ENCODE results near the gene APP. TPM values are rescaled to one million over a fixed set of nuclear protein-coding genes. Genes with fewer than 3 reads are reported as not detected.

The APP gene
- total RNA-seq, 1 donor from 2014 or later: 674 TPM

DNA sequence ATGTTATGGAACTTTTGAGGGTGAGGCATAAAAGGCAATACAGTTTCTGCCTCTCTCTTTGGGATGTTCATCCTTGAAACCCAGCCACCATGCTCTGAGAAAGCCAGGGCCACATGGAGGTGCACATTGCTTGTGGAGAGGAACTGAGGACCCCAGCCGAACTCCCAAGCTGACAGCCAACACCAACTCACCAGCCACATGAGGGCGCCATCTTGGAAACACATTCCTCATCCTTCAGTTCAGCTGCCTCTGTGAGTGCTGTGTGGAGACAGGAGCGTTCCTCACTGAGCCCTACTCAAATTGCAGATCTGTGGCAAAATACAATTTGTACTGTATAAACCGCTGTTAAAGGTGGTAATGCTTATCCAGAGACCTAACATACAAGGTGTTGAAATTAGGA is 298.3 kb downstream of the APP start:
- no peak for DNase-seq (ENCODE audit: low spot score)

DNA sequence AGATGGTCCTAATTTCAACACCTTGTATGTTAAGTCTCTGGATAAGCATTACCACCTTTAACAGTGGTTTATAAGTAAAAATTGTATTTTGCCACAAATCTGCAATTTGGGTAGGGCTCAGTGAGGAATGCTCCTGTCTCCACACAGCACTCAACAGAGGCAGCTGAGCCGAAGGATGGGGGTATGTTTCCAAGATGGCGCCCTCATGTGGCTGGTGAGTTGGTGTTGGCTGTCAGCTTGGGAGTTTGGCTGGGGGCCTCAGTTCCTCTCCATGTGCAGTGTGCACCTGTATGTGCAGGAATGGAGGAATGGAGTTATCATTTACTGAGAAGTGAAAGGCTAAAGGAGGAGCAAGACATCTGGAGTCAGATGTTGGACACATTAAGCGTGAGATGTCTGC is 299.0 kb downstream of the APP start:
- DNase-seq (ENCODE audit: low spot score): no peak

DNA sequence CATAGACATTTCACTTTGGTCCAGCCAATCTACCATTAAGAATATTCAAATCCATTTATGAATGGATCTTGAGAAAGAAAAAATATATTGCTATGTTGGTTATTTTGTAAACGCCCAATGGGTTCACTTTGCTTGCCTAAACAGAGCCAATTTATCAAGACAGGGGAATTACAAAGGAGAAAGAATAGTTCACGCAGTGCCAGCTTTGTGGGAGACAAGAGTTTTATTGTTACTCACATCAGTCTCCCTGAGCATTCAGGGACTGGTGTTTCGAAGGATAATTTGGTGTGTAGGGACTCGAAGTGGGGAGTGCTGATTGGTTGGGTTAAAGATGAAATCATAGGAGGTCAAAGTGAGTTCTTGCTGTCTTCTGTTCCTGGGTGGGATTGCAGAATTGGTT is 300.5 kb downstream of the APP start:
- no peak for DNase-seq (ENCODE audit: low spot score)

DNA sequence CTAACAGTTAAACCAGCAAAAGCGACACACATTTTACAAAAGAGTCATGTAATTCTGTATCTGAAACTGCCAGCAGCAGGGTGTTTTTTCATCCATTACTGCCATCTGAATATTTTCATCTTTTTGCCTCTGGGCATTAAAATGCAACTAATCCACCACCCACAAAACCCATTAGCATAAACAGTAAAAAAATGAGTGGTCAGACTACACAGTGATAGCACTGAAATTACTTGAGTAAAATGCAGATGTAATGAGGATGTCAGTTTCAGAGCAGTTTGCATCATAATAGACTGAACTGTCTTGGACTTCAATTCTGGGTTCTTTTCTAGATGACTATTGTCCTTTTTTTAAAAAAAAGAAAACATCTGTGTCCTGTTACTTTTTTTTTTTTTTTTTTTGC is 303.5 kb downstream of the APP start:
- DNase-seq (ENCODE audit: low spot score): no peak

DNA sequence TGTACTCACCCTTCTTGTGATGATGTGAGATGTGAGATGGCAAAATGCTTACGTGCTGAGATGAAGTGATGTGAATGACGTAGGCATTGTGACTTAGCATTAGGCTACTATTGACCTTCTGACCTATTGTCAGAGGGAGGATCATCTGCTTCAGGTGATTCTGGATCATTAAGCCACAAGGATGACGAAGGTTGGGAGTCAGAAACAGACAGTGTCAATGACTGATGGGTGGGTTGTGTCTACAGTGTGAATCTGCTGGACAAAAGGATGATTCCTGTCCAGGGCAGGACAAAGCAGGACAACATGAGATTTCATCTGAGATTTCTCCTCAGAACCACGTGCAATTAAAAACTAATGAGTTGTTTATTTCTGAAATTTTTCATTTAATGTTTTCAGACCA is 306.8 kb downstream of the APP start:
- no peak for DNase-seq (ENCODE audit: low spot score)

DNA sequence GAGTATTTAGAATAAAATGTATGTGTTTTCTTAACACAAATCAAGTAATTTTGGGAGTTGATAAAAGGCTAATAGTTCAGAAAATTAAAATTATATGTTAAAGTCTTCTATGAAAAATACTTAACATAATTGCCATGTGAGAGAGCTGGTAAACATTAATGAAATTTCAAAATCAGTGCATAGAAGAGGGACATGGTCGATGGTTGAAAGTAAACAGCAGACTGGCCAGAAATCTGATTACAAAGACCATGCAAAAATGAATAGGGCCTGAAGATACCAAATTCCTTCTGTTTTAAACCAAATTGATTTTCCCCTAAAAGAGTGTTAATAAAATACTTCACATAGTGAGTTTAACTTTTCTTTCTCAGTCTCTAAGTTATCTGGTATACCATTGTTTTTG is 307.5 kb downstream of the APP start:
- no peak for DNase-seq (ENCODE audit: low spot score)

DNA sequence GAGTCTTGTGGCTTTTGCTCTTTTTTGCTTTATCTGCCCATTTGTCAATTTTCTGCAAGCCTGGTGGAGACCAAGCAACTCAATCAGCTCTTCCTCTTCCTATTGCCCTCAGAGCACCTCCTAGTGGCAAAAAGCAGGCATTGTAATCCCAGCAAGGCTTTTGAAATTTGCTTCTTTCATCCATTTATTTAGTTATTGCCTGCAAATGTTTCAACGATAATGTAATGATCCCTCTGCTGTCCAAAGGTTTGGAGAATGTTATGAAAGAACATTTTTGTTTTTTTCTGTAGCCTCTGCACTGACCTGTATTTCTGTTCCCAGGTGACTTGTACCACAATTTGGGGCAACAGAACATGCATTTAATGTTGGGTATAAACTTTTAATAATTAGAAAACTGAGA is 308.0 kb downstream of the APP start:
- DNase-seq (ENCODE audit: low spot score): no peak

DNA sequence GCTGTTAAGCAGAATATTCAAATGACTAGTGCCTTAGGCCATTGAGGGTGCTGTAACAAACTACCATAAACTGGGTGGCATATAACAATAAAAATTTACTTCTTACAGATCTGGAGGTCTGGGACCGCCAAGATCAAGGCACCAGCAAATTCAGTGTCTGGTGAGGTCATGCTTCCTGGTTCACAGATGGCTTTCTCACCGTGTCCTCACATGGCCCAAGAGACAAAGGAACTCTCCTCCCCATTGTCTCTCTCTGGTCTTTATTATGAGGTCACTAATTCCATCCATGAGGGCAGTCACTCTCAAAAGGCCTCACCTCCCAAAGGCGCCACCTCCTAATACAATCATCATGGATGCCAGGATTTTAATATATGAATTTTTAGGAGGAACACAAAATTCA is 308.5 kb downstream of the APP start:
- DNase-seq (ENCODE audit: low spot score): no peak

DNA sequence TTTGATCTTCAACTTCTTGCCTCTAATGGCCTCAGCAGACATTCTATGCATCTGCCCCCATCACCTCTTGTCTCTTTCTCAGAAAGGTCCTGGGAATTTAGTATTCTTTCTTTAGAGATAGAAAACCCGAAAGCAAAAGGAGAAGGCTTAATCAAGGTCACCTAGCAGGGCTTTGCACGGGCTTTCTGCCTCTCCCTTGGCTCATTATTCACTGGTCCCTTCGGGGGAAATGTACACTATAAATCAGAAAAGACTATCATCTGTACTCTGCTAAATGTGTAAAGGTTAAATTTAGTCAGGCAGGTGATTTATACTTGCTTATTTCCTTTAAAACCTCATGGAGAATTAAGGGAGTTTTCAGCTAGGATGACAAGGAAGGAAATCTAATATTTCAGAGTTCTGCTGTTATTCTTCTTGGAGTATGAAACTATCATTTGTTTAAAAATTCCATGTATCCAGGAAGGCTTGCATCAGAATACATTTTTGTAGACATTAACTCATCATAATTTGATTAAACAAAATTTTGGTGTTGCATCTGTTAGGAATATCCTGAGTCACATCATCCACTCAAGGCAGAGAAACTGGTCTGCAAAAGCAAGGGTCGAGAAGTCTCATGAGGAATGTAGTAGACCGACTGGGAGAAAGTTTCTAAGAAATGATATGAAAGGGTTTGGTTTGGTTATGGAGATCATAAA is 311.2 kb downstream of the APP start:
- peak; percentile 37 for DNase-seq (ENCODE audit: low spot score)

DNA sequence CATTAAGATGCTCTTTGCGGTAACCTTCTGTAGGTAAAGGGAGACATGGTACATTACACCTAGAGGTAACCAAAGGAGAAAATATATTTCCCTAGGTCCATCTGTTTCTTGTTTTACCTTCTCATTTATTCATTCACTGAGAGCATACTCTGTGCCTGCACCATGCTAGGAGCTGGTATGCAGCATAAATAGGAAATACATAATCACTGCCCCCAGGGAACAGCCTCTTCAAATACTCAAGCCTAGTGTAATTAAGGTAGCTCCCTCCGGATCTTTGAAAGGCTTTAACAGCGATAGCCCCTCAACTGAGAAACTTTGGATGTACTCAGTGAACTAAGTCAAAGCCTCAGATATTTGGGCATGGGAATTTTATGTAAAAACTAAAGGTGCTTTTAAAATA is 312.2 kb downstream of the APP start:
- no peak for DNase-seq (ENCODE audit: low spot score)

DNA sequence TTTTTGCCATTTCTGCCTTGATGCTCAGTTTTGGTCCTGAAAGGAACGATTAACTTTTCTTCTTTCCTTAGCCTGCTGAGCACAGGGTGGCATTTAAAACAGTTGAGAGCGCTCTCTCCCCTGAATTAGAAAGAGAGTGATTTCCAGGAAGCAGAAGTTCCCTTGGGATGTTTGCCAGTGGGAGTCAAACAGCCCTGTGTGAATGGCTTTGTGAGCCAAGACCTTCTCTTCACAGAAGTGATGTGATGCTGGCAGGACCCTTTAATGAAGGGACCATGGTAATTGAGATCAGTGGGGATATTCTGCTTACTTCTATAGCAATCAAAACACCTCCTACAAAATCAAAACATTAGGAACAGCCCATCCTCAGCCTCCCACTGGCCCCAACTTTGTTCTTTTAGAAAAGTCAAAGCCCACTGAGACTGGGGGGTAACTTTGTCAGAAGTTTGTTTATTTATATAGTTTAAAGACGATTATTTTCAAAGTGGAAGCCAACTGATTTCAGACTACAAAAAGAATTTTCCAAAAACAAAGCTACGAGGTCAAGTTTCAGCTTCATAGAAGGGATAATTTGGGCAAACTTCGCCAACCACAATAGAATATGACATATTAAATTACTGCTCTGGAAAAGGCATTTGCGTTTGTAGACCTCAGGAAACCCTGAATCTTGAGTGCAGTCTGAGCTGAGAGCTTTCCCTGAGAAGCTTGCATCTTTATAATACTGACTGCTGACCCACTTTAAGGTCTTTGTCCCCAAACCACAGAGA is 313.1 kb downstream of the APP start:
- DNase-seq (ENCODE audit: low spot score): peak; percentile 55

DNA sequence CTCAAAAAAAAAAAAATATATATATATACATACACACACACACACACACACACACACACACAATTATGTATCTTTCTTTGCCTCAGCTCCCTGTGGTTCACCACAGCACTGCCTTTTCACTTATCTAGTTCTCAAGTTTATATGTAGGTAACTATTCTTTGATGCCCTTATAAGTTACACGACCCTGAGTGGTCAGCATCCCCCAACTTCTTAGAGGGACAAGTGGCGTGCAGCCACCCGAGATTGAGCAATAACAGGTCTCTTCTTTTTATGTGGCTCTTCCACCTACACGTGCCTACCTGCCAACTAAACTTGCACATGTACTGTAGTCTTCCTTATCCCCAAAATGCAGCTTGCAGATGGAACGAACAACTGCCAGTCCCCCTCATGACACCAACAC is 315.0 kb downstream of the APP start:
- no peak for DNase-seq (ENCODE audit: low spot score)

DNA sequence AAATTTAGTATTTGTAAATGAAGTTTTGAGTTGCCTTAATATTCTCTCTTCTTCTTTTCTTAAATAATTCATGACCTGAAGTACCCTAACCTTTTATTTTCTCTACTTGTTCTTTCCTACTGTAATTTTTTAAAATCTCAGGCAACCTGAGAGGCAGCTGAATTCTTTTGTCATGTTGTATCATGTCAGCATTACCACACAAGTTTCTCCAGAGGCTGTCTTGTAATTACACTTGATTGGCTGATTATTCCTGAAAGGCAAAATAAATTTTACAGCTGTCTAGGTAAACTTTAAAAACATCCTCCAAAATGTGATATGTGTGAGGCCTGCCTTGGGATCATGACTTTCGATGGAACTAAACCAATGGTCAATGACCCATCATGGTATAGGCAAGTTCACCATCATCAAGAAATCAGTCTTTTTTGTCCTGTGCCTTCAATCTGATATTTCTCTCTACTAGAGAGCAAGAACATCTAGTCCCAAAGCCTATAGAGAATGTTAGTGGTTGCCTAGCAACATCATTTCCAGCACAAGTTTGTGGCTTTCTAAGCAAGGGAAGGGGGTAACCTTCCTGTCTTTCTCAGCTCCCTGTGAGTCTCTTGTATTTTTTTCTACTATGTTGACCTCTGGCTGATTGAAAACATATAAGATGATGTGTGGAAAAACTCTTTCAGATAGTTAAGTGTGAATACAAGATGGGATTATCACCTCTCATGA is 320.3 kb downstream of the APP start:
- DNase-seq (ENCODE audit: low spot score): peak; percentile 24

DNA sequence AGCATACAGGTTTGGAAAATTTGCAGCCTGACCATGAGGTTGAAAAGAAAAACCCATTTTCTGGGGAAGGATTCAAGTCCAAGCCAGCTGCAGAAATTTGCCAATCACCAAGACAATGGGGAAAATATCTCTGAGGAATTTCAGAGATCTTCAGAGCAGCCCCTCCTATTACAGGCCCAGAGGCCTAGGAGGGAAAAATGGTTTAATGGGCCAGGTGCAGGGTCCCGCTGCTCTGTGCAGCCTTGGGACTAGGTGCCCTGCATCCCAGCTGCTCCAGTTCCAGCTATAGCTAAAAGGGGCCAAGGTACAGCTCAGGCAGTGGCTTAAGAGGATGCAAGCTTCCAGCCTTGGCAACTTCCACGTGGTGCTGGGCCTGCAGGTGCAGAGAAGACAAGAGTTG is 322.3 kb downstream of the APP start:
- DNase-seq (ENCODE audit: low spot score): no peak

DNA sequence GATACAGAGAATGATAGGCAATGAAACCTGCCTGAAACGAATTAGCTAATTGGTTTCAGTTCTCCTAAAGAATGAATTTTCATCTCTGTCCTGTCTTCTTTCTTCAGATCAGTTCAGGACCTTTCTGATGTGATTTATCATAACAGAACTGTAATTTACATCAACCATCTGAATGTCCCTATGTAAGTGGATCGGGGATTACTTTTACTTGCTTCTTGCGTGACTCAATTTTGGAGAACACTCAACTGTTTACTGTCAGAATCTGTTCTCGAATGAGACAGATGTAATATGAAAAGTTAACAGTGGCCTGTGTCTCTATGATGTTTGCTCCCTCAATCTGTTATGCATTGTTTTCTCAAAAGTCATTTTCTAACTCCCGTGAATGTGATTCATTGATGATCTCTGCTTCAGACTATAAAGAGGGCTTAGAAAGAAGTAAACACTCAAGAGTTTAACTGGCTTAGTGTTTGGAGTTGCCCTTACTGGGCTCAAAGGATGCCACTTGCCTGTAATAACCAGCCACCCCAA is 324.8 kb downstream of the APP start:
- peak; percentile 59 for DNase-seq (ENCODE audit: low spot score)

DNA sequence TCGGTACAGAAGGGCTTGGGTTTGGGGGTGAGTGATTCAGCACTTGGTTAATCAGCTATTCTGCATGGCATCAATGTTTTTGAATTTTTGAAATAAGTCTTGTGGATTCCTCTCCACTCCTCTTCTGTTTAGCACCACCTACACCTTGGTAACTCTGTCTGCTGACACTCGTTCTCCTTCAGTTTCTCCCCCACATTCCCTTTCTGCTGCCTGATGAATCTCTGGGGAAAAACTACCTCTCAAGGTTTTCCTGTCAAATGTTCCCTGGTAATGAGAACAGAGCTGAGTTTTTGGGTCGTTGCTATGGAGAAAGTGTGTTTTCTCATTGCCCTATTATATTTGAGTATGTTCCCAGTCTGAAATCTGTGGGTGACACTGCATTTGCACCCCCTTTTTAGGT is 327.6 kb downstream of the APP start:
- DNase-seq (ENCODE audit: low spot score): no peak

DNA sequence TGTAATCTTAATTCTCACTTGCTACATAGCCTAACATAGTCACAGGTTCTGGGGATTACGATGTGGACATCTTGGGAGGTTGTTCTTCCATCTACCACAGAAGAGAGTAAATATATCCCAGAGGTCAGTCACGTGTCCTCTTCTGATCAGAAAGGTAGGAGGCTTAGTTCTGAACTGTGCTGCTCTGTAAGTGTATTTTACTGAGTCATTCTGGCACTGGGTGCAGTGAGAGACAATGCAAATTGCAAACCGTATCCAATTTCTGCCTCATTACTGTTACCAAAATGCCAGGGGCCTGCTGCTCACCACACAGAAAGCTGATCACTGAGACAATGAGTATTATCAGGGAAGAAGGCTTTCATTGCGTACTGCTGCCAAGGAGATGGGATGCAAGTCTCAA is 331.8 kb downstream of the APP start:
- no peak for DNase-seq (ENCODE audit: low spot score)

DNA sequence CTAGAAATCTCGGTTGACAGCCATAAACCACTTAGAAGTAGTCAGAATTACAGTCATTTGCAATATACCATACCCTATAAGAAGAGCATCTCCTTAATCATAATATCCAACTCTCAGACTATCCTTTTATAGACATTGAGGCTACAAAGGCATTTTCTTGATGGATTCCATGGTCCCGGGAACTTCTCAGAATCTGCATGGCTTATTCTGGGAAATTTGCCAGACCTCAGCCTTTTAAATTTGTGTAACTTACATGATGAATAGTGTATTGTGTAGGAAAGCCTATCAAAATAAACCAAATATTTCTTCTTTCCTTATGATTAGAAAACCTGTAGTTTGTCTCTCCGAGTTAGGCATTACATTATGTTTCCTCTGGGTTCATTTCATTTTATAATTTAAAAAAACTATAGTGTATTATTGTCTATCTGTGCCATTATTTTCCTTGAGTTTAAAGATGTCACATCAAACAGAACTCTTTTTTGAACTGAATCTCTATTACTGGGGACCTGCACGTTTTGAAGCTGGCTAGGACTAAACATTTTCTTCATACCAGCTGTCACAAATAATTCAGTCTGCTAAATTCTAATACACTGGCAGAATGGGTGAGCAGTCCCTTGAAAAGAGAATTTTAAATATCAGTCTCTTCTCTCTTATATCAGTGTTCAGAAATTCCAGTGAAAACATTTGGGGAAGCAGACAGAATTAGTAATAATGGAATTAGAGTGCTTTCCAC is 332.9 kb downstream of the APP start:
- DNase-seq (ENCODE audit: low spot score): peak; percentile 96

DNA sequence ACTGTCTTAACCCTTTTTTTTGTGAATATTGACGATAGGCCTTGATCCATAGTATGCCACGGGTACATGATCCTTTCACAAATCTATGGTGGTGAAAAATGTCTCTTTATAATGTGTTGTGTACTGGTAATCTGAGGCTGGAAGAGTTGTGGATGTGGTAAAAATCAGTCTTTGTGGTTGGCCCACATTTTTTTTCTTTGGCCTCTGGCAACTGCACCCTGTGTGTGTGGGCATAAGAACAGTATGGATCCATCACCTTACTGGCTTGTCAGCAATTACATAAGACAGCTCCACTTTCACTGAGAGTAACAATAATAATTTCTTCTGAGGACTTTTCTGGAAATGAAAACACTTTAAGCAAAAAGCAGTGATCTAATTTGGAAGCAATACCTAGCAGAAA is 334.2 kb downstream of the APP start:
- no peak for DNase-seq (ENCODE audit: low spot score)

DNA sequence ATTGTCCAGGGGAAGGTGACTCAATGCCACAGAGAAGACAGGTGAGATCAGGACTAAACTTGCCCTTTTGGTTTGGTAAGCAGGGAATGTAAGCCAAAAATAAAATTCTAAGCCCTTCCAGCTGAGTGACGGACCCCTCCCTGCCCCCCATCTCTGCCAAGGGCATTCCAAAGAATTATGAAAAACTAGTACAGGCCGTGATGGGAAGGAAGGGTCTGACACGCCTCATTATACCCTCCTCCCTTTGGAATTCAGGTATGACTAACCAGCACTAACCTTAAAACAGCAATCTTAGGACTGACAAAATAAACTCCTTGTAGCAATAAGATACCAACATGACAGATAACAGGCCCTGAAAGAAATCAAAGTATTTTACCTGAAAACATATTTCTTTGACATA is 336.2 kb downstream of the APP start:
- DNase-seq (ENCODE audit: low spot score): peak; percentile 55

DNA sequence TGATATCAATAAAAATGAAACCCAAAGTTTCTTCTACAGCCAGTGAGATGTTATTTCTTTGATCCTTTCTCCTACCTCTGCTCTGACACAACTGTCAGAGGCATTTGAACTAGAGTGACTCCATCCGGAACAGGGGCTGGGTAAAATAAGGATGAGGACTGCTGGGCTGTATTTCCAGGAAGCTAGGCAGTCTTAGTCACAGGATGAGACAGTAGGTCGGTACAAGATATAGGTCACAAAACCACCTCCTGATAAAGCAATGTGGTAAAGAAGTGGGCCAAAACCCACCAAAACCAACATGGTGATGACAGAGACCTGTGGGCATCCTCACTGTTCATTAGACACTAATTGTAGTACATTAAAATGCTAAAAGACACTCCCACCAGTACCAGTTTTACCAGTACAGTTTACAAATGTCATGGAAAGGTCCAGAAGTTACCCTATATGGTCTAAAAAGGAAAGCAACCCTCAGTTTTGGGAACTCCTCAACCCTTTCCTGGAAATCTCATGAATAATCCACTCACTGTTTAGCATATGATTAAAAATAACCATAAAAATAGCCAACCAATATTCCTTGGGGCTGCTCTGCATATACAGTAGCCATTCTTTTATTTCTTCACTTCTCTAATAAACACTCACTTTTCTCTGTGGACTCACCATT is 339.1 kb downstream of the APP start:
- no peak for DNase-seq (ENCODE audit: low spot score)
